Thoracic aorta (tissue), 2 donors: ENCODE measurements around the gene ID4. TPM values are rescaled to one million over a fixed set of nuclear protein-coding genes. Genes with fewer than 3 reads are reported as not detected.

Experiments
- ATAC-seq: fragments of 150-250 bp; one replicate; pipeline ENCODE4 v1.8.0; 2017; ENCODE audit warnings: low read depth; ENCODE audit not compliant: insufficient number of reproducible peaks, low FRiP score
- DNase-seq: peaks from one replicate; pipeline ENCODE4 v3.0.0-alpha.2; 2020; ENCODE audit warnings: low spot score
- H3K27ac ChIP-seq, 2 donors: fragments of 200-600 bp; sonication (generic); 1 replicate in 1 of 2; 2 replicates in 1 of 2; pipeline ENCODE4 v1.5.1; 2016; ENCODE audit warnings: mild to moderate bottlenecking in 2 of 2, moderate library complexity in 2 of 2
- H3K27me3 ChIP-seq: fragments of 200-600 bp; sonication (generic); replicated peaks from 2 replicates; pipeline ENCODE4 v1.6.0; 2016; ENCODE audit warnings: mild to moderate bottlenecking; ENCODE audit not compliant: insufficient read depth
- H3K36me3 ChIP-seq: fragments of 200-600 bp; sonication (generic); one replicate; pipeline ENCODE4 v1.5.1; 2016
- H3K4me1 ChIP-seq, 2 donors: fragments of 200-600 bp; sonication (generic); 1 replicate in 1 of 2; 2 replicates in 1 of 2; pipeline versions ENCODE4 v1.5.1 to v1.6.0; 2016; ENCODE audit warnings: low read depth in 2 of 2, mild to moderate bottlenecking in 1 of 2; ENCODE audit not compliant: control insufficient read depth in 1 of 2
- H3K4me3 ChIP-seq: fragments of 200-600 bp; sonication (generic); 2 replicates; pipeline ENCODE4 v1.5.1; 2016; ENCODE audit warnings: mild to moderate bottlenecking
- H3K9me3 ChIP-seq: fragments of 200-600 bp; sonication (generic); 2 replicates; pipeline ENCODE4 v1.5.1; 2016
- CTCF ChIP-seq: fragments of 200-600 bp; sonication (generic); IDR thresholded peaks from one replicate; pipeline ENCODE4 v1.5.1; 2019; ENCODE audit warnings: antibody characterized with exemption
- total RNA-seq, 2 donors: library from RNA; depleted of rRNA; stranded (reverse); fragments of >200 nt; gene quantifications; one replicate each; pipeline versions ENCODE4 v1.1.0 to v1.2.3, GENCODE V29; 2016

Gene ID4
- total RNA-seq, 2 donors from 2014 or later = 83.3 to 130 TPM

GRCh38 chr6:19833947-19834346 is 3.2 kb upstream of the ID4 start:
- ATAC-seq = no peak
- H3K27me3 ChIP-seq = no peaks in the 10 kb centered on the region
- DNase-seq = no peak
- H3K9me3 ChIP-seq = no peaks in the 10 kb centered on the region
- H3K27ac ChIP-seq = no peak overlapping the region
- TF ChIP-seq CTCF = no peak
- H3K4me1 ChIP-seq = peaks cover 0 to 7% of the 10 kb centered on the region in 2 donors
- no peaks in the 10 kb centered on the region for H3K36me3 ChIP-seq
- H3K4me3 ChIP-seq = no peak overlapping the region

GRCh38 chr6:19834858-19835257 is 2.3 kb upstream of the ID4 start:
- Histone ChIP-seq H3K4me1 (peaks cover 0 to 7% of the 10 kb centered on the region in 2 donors), H3K27me3 (no peaks in the 10 kb centered on the region), H3K27ac (no peak overlapping the region), H3K36me3 (no peaks in the 10 kb centered on the region), H3K9me3 (no peaks in the 10 kb centered on the region), H3K4me3 (no peak overlapping the region)
- DNase-seq (no peak), ATAC-seq (no peak)
- TF ChIP-seq CTCF = no peak

GRCh38 chr6:19835605-19836004 is 1.6 kb upstream of the ID4 start:
- no peak for TF ChIP-seq CTCF
- H3K27ac ChIP-seq = no peak overlapping the region
- peaks cover 0 to 7% of the 10 kb centered on the region in 2 donors for H3K4me1 ChIP-seq
- no peak for DNase-seq
- H3K36me3 ChIP-seq = no peaks in the 10 kb centered on the region
- H3K4me3 ChIP-seq = no peak overlapping the region
- ATAC-seq = no peak
- H3K9me3 ChIP-seq = no peaks in the 10 kb centered on the region
- no peaks in the 10 kb centered on the region for H3K27me3 ChIP-seq

- peak overlapping the region; percentile 74 for H3K4me3 ChIP-seq
- no peak for TF ChIP-seq CTCF
- H3K9me3 ChIP-seq = no peaks in the 10 kb centered on the region
- H3K27ac ChIP-seq = peak overlapping the region; percentile 96
- peaks cover 0 to 25% of the 10 kb centered on the region in 2 donors for H3K4me1 ChIP-seq
- H3K27me3 ChIP-seq = no peaks in the 10 kb centered on the region
- H3K36me3 ChIP-seq = no peaks in the 10 kb centered on the region
- DNase-seq = no peak
- peak; percentile 31 for ATAC-seq
Observed at GRCh38 chr6:19837511-19838441, 606 bp downstream of the ID4 start.

- no peaks in the 10 kb centered on the region for H3K9me3 ChIP-seq
- DNase-seq = no peak
- H3K27me3 ChIP-seq = no peaks in the 10 kb centered on the region
- ATAC-seq = no peak
- H3K27ac ChIP-seq = peak overlapping the region; percentile 96
- H3K4me3 ChIP-seq = peak overlapping the region; percentile 74
- TF ChIP-seq CTCF = no peak
- no peaks in the 10 kb centered on the region for H3K36me3 ChIP-seq
- H3K4me1 ChIP-seq = peaks cover 0 to 26% of the 10 kb centered on the region in 2 donors
Observed at GRCh38 chr6:19838442-19839236, 1.5 kb downstream of the ID4 start.
